ENCODE results near the gene SEMA3B.

Gene SEMA3B

DNA sequence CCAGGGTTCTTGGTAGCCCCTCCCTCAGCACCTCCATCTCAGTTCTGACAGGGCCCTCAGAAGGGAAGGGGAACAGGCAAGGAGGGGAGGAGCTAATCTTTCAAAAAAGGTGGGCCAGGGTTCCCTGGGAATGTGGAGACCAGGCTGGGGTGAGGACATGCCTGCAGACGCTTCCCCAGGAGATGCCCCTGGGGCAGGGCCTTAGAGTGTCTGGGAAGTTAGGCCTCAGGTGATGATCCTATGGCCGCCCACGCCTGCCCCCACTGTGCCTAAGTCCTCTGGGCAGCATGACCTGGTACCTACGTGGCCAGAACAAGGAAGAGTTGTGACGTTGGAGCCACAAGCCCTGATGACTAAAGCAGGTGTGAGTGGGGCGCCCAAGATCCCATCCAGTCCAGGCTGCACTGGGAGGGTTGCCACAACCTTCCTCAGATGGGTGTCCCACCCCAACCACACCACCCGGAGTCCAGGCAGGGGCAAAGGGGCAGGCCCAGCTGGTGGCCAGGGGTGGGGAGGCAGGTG lies 3.9 kb upstream of the SEMA3B start:
- no peaks in the 10 kb centered on the region for H3K36me3 ChIP-seq (ENCODE audit: control insufficient read depth in 2 of 2, insufficient read depth in 1 of 2, low read length in 2 of 2)
- no peak overlapping the region; the same call in 1 of the 2 replicates for H3K27ac ChIP-seq (ENCODE audit: extremely low read depth, low read depth, low read length)
- ChIA-PET CTCF (interaction anchor here (0.9 to 2.4 kb wide), 4 partner anchors 10 to 70 kb away, joined by 3 to 16 read pairs (median 4); no protein-coding TSS in a partner anchor), POLR2A (interaction anchor here (0.6 to 1.9 kb wide), 17 partner anchors 10 to 1518 kb away, joined by 3 to 11 read pairs (median 4); partner anchors contain the start of genes CYB561D2, GNAI2, HYAL3 and IFRD2)
- H3K4me1 ChIP-seq (ENCODE audit: control insufficient read depth, insufficient read depth, low read length), result peaks cover 3% of the 10 kb centered on the region; the same call in 1 of the 2 replicates
- H3K4me3 ChIP-seq (ENCODE audit: low read depth, low read length), result no peak overlapping the region
- no peaks in the 10 kb centered on the region for H3K9me3 ChIP-seq (ENCODE audit: control insufficient read depth, insufficient read depth, low read depth, low read length)
- TF ChIP-seq SP3 (tag by site-specific recombination; IDR thresholded peaks at IDR 0.05), result peak; percentile 64; the same call in 1 of the 2 replicates
- no peak for TF ChIP-seq ZNF311 (tag by site-specific recombination; IDR thresholded peaks at IDR 0.05; ENCODE audit: borderline replicate concordance)
- TF ChIP-seq, protein P1, sequence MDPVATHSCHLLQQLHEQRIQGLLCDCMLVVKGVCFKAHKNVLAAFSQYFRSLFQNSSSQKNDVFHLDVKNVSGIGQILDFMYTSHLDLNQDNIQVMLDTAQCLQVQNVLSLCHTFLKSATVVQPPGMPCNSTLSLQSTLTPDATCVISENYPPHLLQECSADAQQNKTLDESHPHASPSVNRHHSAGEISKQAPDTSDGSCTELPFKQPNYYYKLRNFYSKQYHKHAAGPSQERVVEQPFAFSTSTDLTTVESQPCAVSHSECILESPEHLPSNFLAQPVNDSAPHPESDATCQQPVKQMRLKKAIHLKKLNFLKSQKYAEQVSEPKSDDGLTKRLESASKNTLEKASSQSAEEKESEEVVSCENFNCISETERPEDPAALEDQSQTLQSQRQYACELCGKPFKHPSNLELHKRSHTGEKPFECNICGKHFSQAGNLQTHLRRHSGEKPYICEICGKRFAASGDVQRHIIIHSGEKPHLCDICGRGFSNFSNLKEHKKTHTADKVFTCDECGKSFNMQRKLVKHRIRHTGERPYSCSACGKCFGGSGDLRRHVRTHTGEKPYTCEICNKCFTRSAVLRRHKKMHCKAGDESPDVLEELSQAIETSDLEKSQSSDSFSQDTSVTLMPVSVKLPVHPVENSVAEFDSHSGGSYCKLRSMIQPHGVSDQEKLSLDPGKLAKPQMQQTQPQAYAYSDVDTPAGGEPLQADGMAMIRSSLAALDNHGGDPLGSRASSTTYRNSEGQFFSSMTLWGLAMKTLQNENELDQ (tag by site-specific recombination; IDR thresholded peaks at IDR 0.05; ENCODE audit: low read depth), result no peak
- peak; percentile 73 for TF ChIP-seq ZBTB20 (tag by site-specific recombination; IDR thresholded peaks at IDR 0.05)
- peak; percentile 22; the same call in 1 of the 2 replicates for TF ChIP-seq ZNF629 (tag by site-specific recombination; IDR thresholded peaks at IDR 0.05)
- no peak for TF ChIP-seq ZNF561 (tag by site-specific recombination; IDR thresholded peaks at IDR 0.05; ENCODE audit: borderline replicate concordance)
- TF ChIP-seq ZNF335 (tag by site-specific recombination; conservative IDR thresholded peaks at IDR 0.05), result peak; percentile 42
- TF ChIP-seq SP2 (tag by site-specific recombination; IDR thresholded peaks at IDR 0.05), result peak; percentile 1; the same call in 1 of the 2 replicates
- TF ChIP-seq IKZF3 (tag by site-specific recombination; IDR thresholded peaks at IDR 0.05), result no peak
- TF ChIP-seq ZBTB48 (tag by site-specific recombination; IDR thresholded peaks at IDR 0.05), result no peak
- TF ChIP-seq ZNF366 (tag by site-specific recombination; conservative IDR thresholded peaks at IDR 0.05), result peak; percentile 8; the same call in 1 of the 2 replicates

DNA sequence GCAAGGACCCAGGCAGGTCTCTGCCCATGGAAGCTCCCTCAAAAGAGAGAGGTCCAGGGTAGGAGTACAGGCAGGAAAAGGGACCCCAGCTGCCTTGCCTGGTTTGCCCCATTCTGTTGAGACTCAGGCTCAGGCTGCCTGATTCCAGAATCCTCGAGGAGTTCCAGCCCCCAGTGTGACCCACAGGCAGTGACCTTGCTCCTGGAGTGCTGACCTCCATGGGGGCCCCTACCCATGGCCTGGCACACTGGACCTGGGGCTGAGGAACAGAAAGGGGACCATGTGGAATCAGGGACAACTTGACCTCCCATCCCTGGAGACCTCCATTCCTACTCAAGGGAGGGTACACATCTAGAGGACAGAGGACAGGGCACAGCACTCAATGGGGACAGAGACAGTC lies 3.4 kb upstream of the SEMA3B start:
- peak; percentile 25; the same call in 1 of the 2 replicates for TF ChIP-seq GLIS2 (tag by site-specific recombination; IDR thresholded peaks at IDR 0.05)
- no peak for TF ChIP-seq OVOL3 (tag by site-specific recombination; IDR thresholded peaks at IDR 0.05)
- TF ChIP-seq, protein P2, sequence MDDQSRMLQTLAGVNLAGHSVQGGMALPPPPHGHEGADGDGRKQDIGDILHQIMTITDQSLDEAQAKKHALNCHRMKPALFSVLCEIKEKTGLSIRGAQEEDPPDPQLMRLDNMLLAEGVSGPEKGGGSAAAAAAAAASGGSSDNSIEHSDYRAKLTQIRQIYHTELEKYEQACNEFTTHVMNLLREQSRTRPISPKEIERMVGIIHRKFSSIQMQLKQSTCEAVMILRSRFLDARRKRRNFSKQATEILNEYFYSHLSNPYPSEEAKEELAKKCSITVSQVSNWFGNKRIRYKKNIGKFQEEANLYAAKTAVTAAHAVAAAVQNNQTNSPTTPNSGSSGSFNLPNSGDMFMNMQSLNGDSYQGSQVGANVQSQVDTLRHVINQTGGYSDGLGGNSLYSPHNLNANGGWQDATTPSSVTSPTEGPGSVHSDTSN (CRISPR knock-in tag; IDR thresholded peaks at IDR 0.05), result no peak
- no peaks in the 10 kb centered on the region for H3K36me3 ChIP-seq (ENCODE audit: control insufficient read depth in 2 of 2, insufficient read depth in 1 of 2, low read length in 2 of 2)
- H3K9me3 ChIP-seq (ENCODE audit: control insufficient read depth, insufficient read depth, low read depth, low read length), result no peaks in the 10 kb centered on the region
- no peak overlapping the region for H3K4me3 ChIP-seq (ENCODE audit: low read depth, low read length)
- POLR2A ChIA-PET, result interaction anchor here (0.9 to 1.9 kb wide), 5 partner anchors 19 to 69 kb away, joined by 3 to 9 read pairs (median 7); partner anchors contain the start of genes GNAI2, HYAL3, IFRD2 and NAA80
- CTCF ChIA-PET, result interaction anchor here (0.9 to 1.4 kb wide), 2 partner anchors 9 to 12 kb away, joined by 3 read pairs; no protein-coding TSS in a partner anchor
- peaks cover 3% of the 10 kb centered on the region; the same call in 1 of the 2 replicates for H3K4me1 ChIP-seq (ENCODE audit: control insufficient read depth, insufficient read depth, low read length)
- no peak overlapping the region for H3K27ac ChIP-seq (ENCODE audit: extremely low read depth, low read depth, low read length)

DNA sequence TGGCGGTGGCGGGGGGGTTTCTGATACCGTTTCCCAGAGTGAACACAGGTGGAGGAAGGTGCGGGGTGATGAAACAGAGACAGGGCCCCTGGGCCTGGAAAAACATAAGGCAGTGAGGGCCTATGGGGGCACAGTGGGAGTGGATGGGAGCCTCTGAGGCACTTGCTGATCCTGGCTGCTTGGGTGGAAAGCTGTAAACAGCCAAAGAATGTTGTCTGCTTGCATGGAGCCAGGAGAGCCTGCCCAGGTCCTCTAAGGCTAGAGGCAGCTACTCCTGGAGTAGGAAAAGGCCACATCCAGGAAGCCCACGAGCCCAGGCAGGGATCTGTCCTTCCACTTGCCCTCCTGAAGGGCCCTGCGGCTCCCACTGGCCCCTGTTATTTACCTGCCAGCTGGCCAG lies 2.9 kb upstream of the SEMA3B start:
- POLR2A ChIA-PET, result interaction anchor here (0.9 to 1.9 kb wide), 2 partner anchors 26 to 33 kb away, joined by 3 to 9 read pairs; partner anchors contain the start of genes HYAL3, IFRD2 and NAA80
- H3K4me3 ChIP-seq (ENCODE audit: low read depth, low read length), result no peak overlapping the region
- CTCF ChIA-PET, result interaction anchor here (1.0 to 1.4 kb wide), 2 partner anchors 12 to 39 kb away, joined by 3 read pairs; no protein-coding TSS in a partner anchor
- H3K36me3 ChIP-seq (ENCODE audit: control insufficient read depth in 2 of 2, insufficient read depth in 1 of 2, low read length in 2 of 2), result no peaks in the 10 kb centered on the region
- TF ChIP-seq ZNF394 (tag by site-specific recombination; IDR thresholded peaks at IDR 0.05; ENCODE audit: borderline replicate concordance) (peak; percentile 47; the same call in 1 of the 2 replicates), ZNF23 (tag by site-specific recombination; IDR thresholded peaks at IDR 0.05; ENCODE audit: borderline replicate concordance) (no peak)
- H3K4me1 ChIP-seq (ENCODE audit: control insufficient read depth, insufficient read depth, low read length), result peaks cover 3% of the 10 kb centered on the region; the same call in 1 of the 2 replicates
- H3K27ac ChIP-seq (ENCODE audit: extremely low read depth, low read depth, low read length), result no peak overlapping the region
- no peaks in the 10 kb centered on the region for H3K9me3 ChIP-seq (ENCODE audit: control insufficient read depth, insufficient read depth, low read depth, low read length)
